HepG2 (cell line): ENCODE data around the gene MRPL51. TPM values are rescaled to one million over a fixed set of nuclear protein-coding genes. Genes with fewer than 3 reads are reported as not detected.

Experiments
- CEBPB ChIP-seq: IDR thresholded peaks from 2 replicates; pipeline ENCODE4 v1.6.1; 2011; ENCODE audit warnings: low read depth, low read length, improper control_type of control experiment, borderline replicate concordance
- CREBL2 ChIP-seq: sonication (generic); formaldehyde crosslinking; IDR thresholded peaks from 2 replicates; pipeline ENCODE4 v1.8.1; 2023; ENCODE audit warnings: missing genetic modification reagents, mild to moderate bottlenecking, borderline replicate concordance
- FIP1L1 ChIP-seq: fragments of 200-400 bp; formaldehyde crosslinking; IDR thresholded peaks from 2 replicates; pipeline ENCODE4 v1.6.1; 2018; ENCODE audit warnings: low read depth, mild to moderate bottlenecking, low read length, moderate library complexity, borderline replicate concordance; ENCODE audit not compliant: insufficient read depth
- FOXC1 ChIP-seq: sonication (generic); formaldehyde crosslinking; IDR thresholded peaks from 2 replicates; pipeline ENCODE4 v1.8.0; 2022; ENCODE audit warnings: mild to moderate bottlenecking, missing genetic modification reagents, borderline replicate concordance
- HDAC2 ChIP-seq: sonication (generic); formaldehyde crosslinking; IDR thresholded peaks from 2 replicates; pipeline ENCODE4 v1.4.0; 2020; ENCODE audit warnings: missing genetic modification reagents
- IKZF1 ChIP-seq: fragments of 450-650 bp; IDR thresholded peaks from 2 replicates; pipeline ENCODE4 v1.7.1; 2016
- RNF2 ChIP-seq: fragments of 450-650 bp; conservative IDR thresholded peaks from 2 replicates; pipeline ENCODE4 v1.6.1; 2016; ENCODE audit warnings: low read depth
- TBL1XR1 ChIP-seq: fragments of 150-350 bp; IDR thresholded peaks from 2 replicates; pipeline ENCODE4 v1.6.1; 2014; ENCODE audit warnings: borderline replicate concordance, low read length; ENCODE audit not compliant: partially characterized antibody
- TBX2 ChIP-seq: sonication (generic); formaldehyde crosslinking; IDR thresholded peaks from 2 replicates; pipeline ENCODE4 v1.5.0; 2020; ENCODE audit warnings: missing genetic modification reagents, mild to moderate bottlenecking, borderline replicate concordance
- ZNF101 ChIP-seq: sonication (generic); formaldehyde crosslinking; IDR thresholded peaks from 2 replicates; pipeline ENCODE4 v1.4.0; 2020; ENCODE audit warnings: mild to moderate bottlenecking, low read depth, missing genetic modification reagents, borderline replicate concordance
- ZNF205 ChIP-seq: IDR thresholded peaks from 2 replicates; pipeline ENCODE4 v1.6.1; 2018; ENCODE audit warnings: missing biosample characterization, missing genetic modification reagents
- ZNF616 ChIP-seq: sonication (generic); formaldehyde crosslinking; IDR thresholded peaks from 2 replicates; pipeline ENCODE4 v1.5.0; 2020; ENCODE audit warnings: low read depth, mild to moderate bottlenecking, missing genetic modification reagents
- polyA plus RNA-seq, 8 experiments: library from polyadenylated mRNA; depleted of rRNA in 3 of 8; stranded (reverse) in 7 of 8; unstranded in 1 of 8; fragments of >200 nt; fragmentation: Illumina TruSeq in 4 of 8; extraction: Trizol in 4 of 8; gene quantifications; 2 replicates each; pipeline versions ENCODE4 v1.2.1 to v1.2.3, GENCODE V29; 2011 to 2016; ENCODE audit warnings: low read depth in 4 of 8, missing spikeins in 1 of 8, mixed read lengths in 1 of 8; ENCODE audit not compliant: insufficient read depth in 1 of 8
- total RNA-seq, 5 experiments: library from RNA; depleted of rRNA; stranded (reverse); fragments of >200 nt; fragmentation: Illumina TruSeq; extraction: Trizol; gene quantifications; 2 replicates each; pipeline ENCODE4 v1.2.3, GENCODE V29; 2016; ENCODE audit warnings: low read depth in 1 of 5
- TF ChIP-seq, protein P1 (sequence below): sonication (generic); formaldehyde crosslinking; conservative IDR thresholded peaks from 2 replicates; pipeline ENCODE4 v1.8.0; 2022; ENCODE audit warnings: missing genetic modification reagents
- TF ChIP-seq, protein P2 (sequence below): sonication (generic); formaldehyde crosslinking; IDR thresholded peaks from 2 replicates; pipeline ENCODE4 v1.5.1; 2020; ENCODE audit warnings: missing genetic modification reagents, mild to moderate bottlenecking, borderline replicate concordance
- TF ChIP-seq, protein P3 (sequence below): IDR thresholded peaks from 2 replicates; pipeline ENCODE4 v1.6.1; 2016
- TF ChIP-seq, protein P4 (sequence below), 2 experiments: sonication (generic) in 1 of 2; formaldehyde crosslinking in 1 of 2; IDR thresholded peaks; 2 replicates each; pipeline versions ENCODE4 v1.6.1 to v1.9.0; 2014 to 2022; ENCODE audit warnings: antibody characterized with exemption in 1 of 2, borderline replicate concordance in 1 of 2, inconsistent platforms in 1 of 2, low read depth in 1 of 2, missing genetic modification reagents in 1 of 2

Gene MRPL51
- total and polyA plus RNA-seq, 2 of the 13 experiments (the other 11 are each of a cell fraction or from before 2014, with no cell fraction given): 64.8 to 278 TPM

DNA sequence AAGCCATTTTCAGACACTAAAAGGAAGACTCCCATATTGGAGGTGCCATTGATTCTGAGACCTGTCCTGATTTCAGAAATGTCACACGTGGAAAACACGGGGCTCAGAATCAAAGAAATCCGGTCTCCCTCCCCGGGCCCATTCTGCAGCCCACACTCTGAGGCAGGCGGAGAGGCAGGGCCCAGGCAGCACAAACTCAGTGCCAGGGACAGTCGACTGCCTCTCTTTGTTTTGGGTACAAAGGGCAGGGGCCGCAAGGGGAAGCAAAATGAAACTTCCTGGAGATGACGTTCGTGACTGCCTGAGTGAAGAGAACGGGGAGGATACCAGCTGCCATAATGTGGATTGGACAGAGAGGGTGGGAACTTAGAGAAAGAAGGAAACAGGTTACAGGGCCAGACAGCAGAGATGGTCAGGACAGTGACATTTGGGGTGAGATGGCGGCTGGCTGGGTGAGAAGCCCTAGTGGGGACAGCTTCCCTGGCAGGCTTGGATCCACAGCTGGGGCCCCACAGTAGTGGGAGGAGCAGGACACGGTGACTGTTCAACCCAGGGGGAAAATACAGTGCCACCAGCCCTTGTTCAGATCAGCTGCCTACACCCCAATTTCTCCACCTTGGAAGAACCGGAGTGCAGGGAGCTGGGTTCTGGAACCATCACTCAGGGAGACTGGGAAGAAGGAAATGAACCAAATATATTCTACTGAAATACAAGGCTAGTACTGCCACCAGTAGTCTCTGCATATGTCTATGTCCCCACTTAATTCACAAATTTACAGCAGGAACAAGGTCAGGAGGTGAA is 49.3 kb upstream of the MRPL51 start (continued):
- TF ChIP-seq FIP1L1: 0 out of 2 replicates have a peak, but pooled peaks have one; percentile 52
- no peak for TF ChIP-seq IKZF1
- TF ChIP-seq TBL1XR1: peak; percentile 19
- TF ChIP-seq, protein P1, sequence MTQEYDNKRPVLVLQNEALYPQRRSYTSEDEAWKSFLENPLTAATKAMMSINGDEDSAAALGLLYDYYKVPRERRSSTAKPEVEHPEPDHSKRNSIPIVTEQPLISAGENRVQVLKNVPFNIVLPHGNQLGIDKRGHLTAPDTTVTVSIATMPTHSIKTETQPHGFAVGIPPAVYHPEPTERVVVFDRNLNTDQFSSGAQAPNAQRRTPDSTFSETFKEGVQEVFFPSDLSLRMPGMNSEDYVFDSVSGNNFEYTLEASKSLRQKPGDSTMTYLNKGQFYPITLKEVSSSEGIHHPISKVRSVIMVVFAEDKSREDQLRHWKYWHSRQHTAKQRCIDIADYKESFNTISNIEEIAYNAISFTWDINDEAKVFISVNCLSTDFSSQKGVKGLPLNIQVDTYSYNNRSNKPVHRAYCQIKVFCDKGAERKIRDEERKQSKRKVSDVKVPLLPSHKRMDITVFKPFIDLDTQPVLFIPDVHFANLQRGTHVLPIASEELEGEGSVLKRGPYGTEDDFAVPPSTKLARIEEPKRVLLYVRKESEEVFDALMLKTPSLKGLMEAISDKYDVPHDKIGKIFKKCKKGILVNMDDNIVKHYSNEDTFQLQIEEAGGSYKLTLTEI (CRISPR knock-in tag): no peak
- TF ChIP-seq RNF2: no peak
- no peak for TF ChIP-seq ZNF101 (CRISPR knock-in tag)
- TF ChIP-seq, protein P2, sequence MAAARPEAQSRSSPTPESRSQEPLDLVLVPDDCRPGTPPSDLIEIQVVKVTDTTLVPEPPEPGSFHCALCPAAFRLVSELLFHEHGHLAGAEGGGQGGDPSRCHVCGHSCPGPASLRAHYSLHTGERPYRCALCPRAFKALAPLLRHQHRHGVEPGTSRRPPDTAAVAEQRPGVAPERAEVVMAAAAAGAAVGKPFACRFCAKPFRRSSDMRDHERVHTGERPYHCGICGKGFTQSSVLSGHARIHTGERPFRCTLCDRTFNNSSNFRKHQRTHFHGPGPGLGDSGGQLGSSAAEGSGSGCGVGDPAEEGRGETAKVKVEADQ (CRISPR knock-in tag): peak; percentile 64; the same call in 1 of the 2 replicates
- no peak for TF ChIP-seq ZNF616 (CRISPR knock-in tag)
- TF ChIP-seq, protein P3, sequence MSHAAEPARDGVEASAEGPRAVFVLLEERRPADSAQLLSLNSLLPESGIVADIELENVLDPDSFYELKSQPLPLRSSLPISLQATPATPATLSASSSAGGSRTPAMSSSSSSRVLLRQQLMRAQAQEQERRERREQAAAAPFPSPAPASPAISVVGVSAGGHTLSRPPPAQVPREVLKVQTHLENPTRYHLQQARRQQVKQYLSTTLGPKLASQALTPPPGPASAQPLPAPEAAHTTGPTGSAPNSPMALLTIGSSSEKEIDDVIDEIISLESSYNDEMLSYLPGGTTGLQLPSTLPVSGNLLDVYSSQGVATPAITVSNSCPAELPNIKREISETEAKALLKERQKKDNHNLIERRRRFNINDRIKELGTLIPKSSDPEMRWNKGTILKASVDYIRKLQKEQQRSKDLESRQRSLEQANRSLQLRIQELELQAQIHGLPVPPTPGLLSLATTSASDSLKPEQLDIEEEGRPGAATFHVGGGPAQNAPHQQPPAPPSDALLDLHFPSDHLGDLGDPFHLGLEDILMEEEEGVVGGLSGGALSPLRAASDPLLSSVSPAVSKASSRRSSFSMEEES (CRISPR knock-in tag): 0 out of 2 replicates have a peak, but pooled peaks have one; percentile 20
- TF ChIP-seq, protein P4, sequence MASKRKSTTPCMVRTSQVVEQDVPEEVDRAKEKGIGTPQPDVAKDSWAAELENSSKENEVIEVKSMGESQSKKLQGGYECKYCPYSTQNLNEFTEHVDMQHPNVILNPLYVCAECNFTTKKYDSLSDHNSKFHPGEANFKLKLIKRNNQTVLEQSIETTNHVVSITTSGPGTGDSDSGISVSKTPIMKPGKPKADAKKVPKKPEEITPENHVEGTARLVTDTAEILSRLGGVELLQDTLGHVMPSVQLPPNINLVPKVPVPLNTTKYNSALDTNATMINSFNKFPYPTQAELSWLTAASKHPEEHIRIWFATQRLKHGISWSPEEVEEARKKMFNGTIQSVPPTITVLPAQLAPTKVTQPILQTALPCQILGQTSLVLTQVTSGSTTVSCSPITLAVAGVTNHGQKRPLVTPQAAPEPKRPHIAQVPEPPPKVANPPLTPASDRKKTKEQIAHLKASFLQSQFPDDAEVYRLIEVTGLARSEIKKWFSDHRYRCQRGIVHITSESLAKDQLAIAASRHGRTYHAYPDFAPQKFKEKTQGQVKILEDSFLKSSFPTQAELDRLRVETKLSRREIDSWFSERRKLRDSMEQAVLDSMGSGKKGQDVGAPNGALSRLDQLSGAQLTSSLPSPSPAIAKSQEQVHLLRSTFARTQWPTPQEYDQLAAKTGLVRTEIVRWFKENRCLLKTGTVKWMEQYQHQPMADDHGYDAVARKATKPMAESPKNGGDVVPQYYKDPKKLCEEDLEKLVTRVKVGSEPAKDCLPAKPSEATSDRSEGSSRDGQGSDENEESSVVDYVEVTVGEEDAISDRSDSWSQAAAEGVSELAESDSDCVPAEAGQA (IDR thresholded peaks at IDR 0.05; ENCODE audit: low read depth): peak; percentile 82
- TF ChIP-seq, protein P4 (CRISPR knock-in tag; IDR thresholded peaks at IDR 0.05; ENCODE audit: borderline replicate concordance): no peak
- peak; percentile 63; the same call in 1 of the 2 replicates for TF ChIP-seq TBX2 (CRISPR knock-in tag)
- TF ChIP-seq CREBL2: peak; percentile 66
- TF ChIP-seq CEBPB: no peak
- TF ChIP-seq ZNF205 (CRISPR knock-in tag): no peak
- TF ChIP-seq FOXC1 (CRISPR knock-in tag): peak; percentile 22; the same call in 1 of the 2 replicates
- TF ChIP-seq HDAC2 (CRISPR knock-in tag): peak; percentile 74
